ENCODE data around the gene C2orf69. TPM values are rescaled to one million over a fixed set of nuclear protein-coding genes. Genes with fewer than 3 reads are reported as not detected.

The C2orf69 gene, protein sequence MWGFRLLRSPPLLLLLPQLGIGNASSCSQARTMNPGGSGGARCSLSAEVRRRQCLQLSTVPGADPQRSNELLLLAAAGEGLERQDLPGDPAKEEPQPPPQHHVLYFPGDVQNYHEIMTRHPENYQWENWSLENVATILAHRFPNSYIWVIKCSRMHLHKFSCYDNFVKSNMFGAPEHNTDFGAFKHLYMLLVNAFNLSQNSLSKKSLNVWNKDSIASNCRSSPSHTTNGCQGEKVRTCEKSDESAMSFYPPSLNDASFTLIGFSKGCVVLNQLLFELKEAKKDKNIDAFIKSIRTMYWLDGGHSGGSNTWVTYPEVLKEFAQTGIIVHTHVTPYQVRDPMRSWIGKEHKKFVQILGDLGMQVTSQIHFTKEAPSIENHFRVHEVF
- total RNA-seq (2014; rRNA removed) (10.5 and 15.0 TPM in 2 replicates), Bru-seq, nascent RNA (percentile 79 among the genes with signal in this experiment), BruChase-seq, experiment 1, labeled RNA remaining after a 6-hour chase (percentile 81 among the genes with signal in this experiment), BruChase-seq, experiment 2, labeled RNA remaining after a 2-hour chase (percentile 83 among the genes with signal in this experiment)
- long read RNA-seq, transcript C2orf69-201 (2 exons, 3,728 nt) = major isoform, 61 of 64 reads
- long read RNA-seq, partial matches to known transcripts = 0 of 64 reads
- long read RNA-seq, other reads (novel, unspliced or antisense) = 3 of 64 reads

DNA sequence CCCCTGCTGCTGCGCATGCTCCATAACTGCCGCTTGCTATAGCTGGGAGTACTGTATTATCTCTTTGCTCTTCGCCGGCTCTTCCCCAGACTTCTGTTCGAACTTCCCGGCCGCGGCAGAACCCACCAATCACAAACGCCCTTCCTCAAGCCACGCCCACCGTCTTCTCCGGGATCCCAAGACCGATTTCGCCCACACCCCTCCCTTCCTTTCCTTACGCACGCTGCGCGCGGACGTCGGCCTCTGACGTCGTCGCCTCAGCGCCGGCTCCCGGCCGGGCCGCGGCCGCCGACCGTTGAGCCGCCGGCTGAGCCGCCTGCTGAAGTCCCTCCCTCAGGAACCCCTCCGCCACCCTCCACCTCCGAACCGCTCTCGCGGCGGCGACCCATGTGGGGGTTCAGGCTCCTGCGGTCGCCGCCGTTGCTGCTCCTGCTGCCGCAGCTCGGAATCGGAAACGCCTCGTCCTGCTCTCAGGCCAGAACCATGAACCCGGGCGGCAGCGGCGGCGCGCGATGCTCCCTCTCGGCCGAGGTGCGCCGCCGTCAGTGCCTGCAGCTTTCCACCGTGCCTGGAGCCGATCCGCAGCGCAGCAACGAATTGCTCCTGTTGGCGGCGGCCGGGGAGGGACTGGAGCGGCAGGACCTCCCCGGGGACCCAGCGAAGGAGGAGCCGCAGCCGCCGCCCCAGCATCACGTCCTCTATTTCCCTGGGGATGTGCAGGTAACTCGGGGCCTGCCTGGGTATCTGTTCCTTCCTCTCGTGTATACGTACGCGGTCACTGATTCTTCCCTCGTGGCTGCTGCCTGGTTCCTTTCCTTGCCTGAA, at the start of gene C2orf69:
Gene C2orf69 (plus strand): TSS at position 242 of the 825 bp plus-strand sequence. CDS start 146 bp downstream, at position 388.
- intact Hi-C loops (cut with micrococcal nuclease) = loop anchor here (1.0 kb wide), 1 partner anchor 44 kb away; the partner anchor contains the start of genes MAIP1 and TYW5
- Histone ChIP-seq H3K79me2 (ENCODE audit: low read length) (peaks cover 46% of the 10 kb centered on the region), H3K27ac (ENCODE audit: low read length) (peak within 1 kb of the TSS; percentile 72), H2AFZ (ENCODE audit: low read length) (peak within 1 kb of the TSS; percentile 100), H3F3A (ENCODE audit: low read length, unreplicated experiment) (no peaks in the 10 kb centered on the region), H3K36me3 (ENCODE audit: low read depth, low read length) (peaks cover 20% of the 10 kb centered on the region), H3K4me1 (ENCODE audit: insufficient read depth, low read length) (peaks cover 16% of the 10 kb centered on the region), H3K27me3 (ENCODE audit: low read length) (no peaks in the 10 kb centered on the region), H3K9me2 (replicated peaks; ENCODE audit: low read length) (no peaks in the 10 kb centered on the region), H4K20me1 (ENCODE audit: low read length) (peaks cover 13% of the 10 kb centered on the region), H3K9ac (ENCODE audit: low read length) (peak within 1 kb of the TSS; percentile 86), H3K4me2 (ENCODE audit: low read length) (peak within 1 kb of the TSS; percentile 93), H3K4me3 (ENCODE audit: low read length) (peak within 1 kb of the TSS; percentile 98), H3K9me3 (ENCODE audit: low read length) (no peaks in the 10 kb centered on the region)
- POLR2A ChIA-PET (ENCODE audit: unreplicated experiment) = interaction anchor here (0.6 kb wide), 1 partner anchor 628 kb away, joined by 4 read pairs; no protein-coding TSS in a partner anchor
- no peak for TF ChIP-seq EZH2 (IDR thresholded peaks at IDR 0.05; ENCODE audit: low read length, unreplicated experiment)
- no peak for TF ChIP-seq EZH2phosphoT487 (IDR thresholded peaks at IDR 0.05; ENCODE audit: borderline replicate concordance, low read length)
- no peak for TF ChIP-seq CTCF (conservative IDR thresholded peaks at IDR 0.05; ENCODE audit: low read depth, low read length)
- DNase-seq (peak; percentile 99), ATAC-seq (peak; percentile 91)
- no TSS peak for BruUV-seq (replicated peaks)
- CTCF ChIA-PET = no interaction called here

DNA sequence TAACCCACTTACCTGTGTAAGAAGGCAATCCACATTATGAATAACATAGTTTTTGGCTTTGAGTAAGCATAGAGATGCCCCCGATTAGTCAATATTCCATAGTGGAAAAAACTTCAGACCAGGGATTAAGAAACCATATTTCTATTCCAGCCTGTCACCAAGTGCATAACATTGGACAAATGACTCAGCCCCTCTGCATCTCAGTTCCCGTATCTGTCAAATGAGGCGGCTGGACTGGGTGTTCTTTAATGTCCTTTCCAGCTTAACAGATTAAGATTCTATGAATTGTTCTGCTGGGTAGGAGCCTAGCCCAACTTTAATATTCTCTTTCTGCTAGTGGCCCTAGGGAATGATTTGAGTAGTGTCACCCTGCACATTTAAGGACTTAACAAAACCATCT, 48.3 kb upstream of the C2orf69 start:
- intact Hi-C loops (cut with micrococcal nuclease) = loop anchor here (5.0 to 10.0 kb wide), 3 partner anchors 258 to 1550 kb away; no protein-coding TSS in a partner anchor
- ATAC-seq = no peak
- no peak overlapping the region for H3K27ac ChIP-seq (ENCODE audit: low read length)
- ChIA-PET CTCF (no interaction called here), POLR2A (ENCODE audit: unreplicated experiment) (no interaction called here)
- no TSS peak for BruUV-seq (replicated peaks)
- no peak overlapping the region for H3K9ac ChIP-seq (ENCODE audit: low read length)
- TF ChIP-seq EZH2phosphoT487 (IDR thresholded peaks at IDR 0.05; ENCODE audit: borderline replicate concordance, low read length) (no peak), EZH2 (IDR thresholded peaks at IDR 0.05; ENCODE audit: low read length, unreplicated experiment) (no peak), CTCF (conservative IDR thresholded peaks at IDR 0.05; ENCODE audit: low read depth, low read length) (no peak)
- no peaks in the 10 kb centered on the region for H3F3A ChIP-seq (ENCODE audit: low read length, unreplicated experiment)
- H3K4me2 ChIP-seq (ENCODE audit: low read length) = no peak overlapping the region
- peaks cover 39% of the 10 kb centered on the region for H3K27me3 ChIP-seq (ENCODE audit: low read length)
- no peak for DNase-seq
- H3K4me1 ChIP-seq (ENCODE audit: insufficient read depth, low read length) = no peaks in the 10 kb centered on the region
- H3K4me3 ChIP-seq (ENCODE audit: low read length) = no peak overlapping the region
- no peaks in the 10 kb centered on the region for H3K9me3 ChIP-seq (ENCODE audit: low read length)
- no peaks in the 10 kb centered on the region for H4K20me1 ChIP-seq (ENCODE audit: low read length)
- no peaks in the 10 kb centered on the region for H3K79me2 ChIP-seq (ENCODE audit: low read length)
- no peaks in the 10 kb centered on the region for H3K36me3 ChIP-seq (ENCODE audit: low read depth, low read length)
- no peak overlapping the region for H2AFZ ChIP-seq (ENCODE audit: low read length)
- H3K9me2 ChIP-seq (replicated peaks; ENCODE audit: low read length) = no peaks in the 10 kb centered on the region
